ENCODE measurements around the gene CDRT4.

Gene CDRT4

GRCh38 chr17:15388356-15389041 lies 78.9 kb downstream of the CDRT4 start:
- no peak for DNase-seq

- DNase-seq: no peak
Observed at GRCh38 chr17:15386083-15386482, 81.3 kb downstream of the CDRT4 start.

All from NCI-H69 (cell line).